Left cardiac atrium (tissue), 4 donors: ENCODE measurements around the gene CDK5R2. TPM values are rescaled to one million over a fixed set of nuclear protein-coding genes. Genes with fewer than 3 reads are reported as not detected.
A peak's percentile ranks its signal among the peaks of the same experiment; 100 is the strongest.
"Not testable (repeated sequence)": the region's sequence is repeated elsewhere in the genome, so short reads cannot be mapped to it uniquely, and the experiment has no call there.

Source experiments
- ATAC-seq, 2 donors: fragments of 200-7000 bp; cut with Tn5 transposase; one replicate each; pipeline ENCODE4 v1.9.1; 2020; ENCODE audit warnings: mild to moderate bottlenecking in 2 of 2, moderate library complexity in 2 of 2
- DNase-seq: peaks from one replicate; pipeline ENCODE4 v3.0.0-alpha.2; 2020
- intact Hi-C, 2 donors: fragments of 100-400 bp; cut with DNase I; formaldehyde crosslinking; loops; one replicate each; pipeline versions ENCODE4 v1.14.1 to v1.15.1; 2022 to 2023
- long read RNA-seq: library from polyadenylated mRNA; unstranded; transcript quantifications from one replicate; pipeline ENCODE4 v2.0.0, GENCODE V29; 2021
- total RNA-seq, 2 donors: library from RNA; stranded (reverse); fragmentation: NEBNext Ultra II Directional; extraction: Animal tissue kit (Norgen Biotek cat#: 25700); gene quantifications; one replicate each; pipeline ENCODE4 v1.2.1, GENCODE V29; 2021
- donor health status: DM: no; HTN: yes; CAD: no.
- donor health status: DM: no; HTN: yes; CAD: no; lungs with severe emphysema.
- donor health status: DM: yes; HTN: yes; CAD: no.
- donor health status: Dilated cardiomyopathy.

The CDK5R2 gene
- total RNA-seq = not detected
- long read RNA-seq = 0 reads

- DNase-seq = peak; percentile 73
- intact Hi-C loops = no loop called here
- peak; percentile 89 to 90 for ATAC-seq
These were observed at the start of gene CDK5R2 for GRCh38 chr2:218959141-218959731. Gene CDK5R2 (plus strand): TSS chr2:218959666. CDS start chr2:218959821, 155 bp downstream.

GRCh38 chr2:218910741-218911140 is 48.7 kb upstream of the CDK5R2 start:
- ATAC-seq (no peak), DNase-seq (no peak)
- intact Hi-C loops = no loop called here

GRCh38 chr2:218920504-218920903 is 39.0 kb upstream of the CDK5R2 start:
- DNase-seq (no peak), ATAC-seq (no peak)
- intact Hi-C loops = no loop called here

DNA sequence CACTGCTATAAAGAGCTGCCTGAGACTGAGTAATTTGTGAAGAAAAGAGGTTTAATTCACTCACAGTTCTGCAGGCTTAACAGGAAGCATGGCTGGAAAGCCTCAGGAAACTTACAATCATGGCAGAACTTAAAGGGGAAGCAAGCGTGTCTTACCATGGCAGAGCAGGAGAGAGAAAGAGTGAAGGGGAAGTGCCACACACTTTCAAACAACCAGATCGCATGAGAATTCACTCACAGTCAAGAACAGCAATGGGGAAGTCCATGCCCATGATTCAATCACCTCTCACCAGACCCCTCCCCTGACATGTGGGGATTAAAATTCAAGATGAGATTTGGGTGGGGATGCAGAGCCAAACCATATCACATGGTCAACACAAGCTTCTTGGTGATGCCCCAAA is 34.7 kb upstream of the CDK5R2 start:
- DNase-seq (no peak), ATAC-seq (no peak)
- intact Hi-C loops = no loop called here

- ATAC-seq (no peak), DNase-seq (no peak)
- intact Hi-C loops = no loop called here
These were observed 34.0 kb upstream of the CDK5R2 start for GRCh38 chr2:218925434-218925833.

DNA sequence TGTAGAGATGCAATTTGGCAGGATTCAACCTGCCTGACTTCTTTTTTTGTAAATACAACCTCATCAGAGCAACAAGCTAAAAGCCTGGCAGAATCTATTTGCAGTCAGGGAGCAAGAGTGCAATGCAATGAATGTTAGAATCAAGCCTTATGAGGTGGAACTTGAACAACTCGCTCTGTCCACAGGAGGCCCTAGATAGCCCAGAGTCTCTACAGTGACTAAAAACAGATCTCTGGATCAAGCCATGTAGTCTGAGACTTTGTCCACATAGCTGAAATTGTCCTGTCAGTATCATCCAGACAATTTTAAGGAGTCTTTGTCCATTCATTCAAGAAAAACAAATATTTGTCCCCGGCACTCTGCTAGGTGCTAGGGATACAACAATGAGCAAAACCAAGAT is 32.0 kb upstream of the CDK5R2 start:
- intact Hi-C loops = no loop called here
- no peak for DNase-seq
- no peak for ATAC-seq

DNA sequence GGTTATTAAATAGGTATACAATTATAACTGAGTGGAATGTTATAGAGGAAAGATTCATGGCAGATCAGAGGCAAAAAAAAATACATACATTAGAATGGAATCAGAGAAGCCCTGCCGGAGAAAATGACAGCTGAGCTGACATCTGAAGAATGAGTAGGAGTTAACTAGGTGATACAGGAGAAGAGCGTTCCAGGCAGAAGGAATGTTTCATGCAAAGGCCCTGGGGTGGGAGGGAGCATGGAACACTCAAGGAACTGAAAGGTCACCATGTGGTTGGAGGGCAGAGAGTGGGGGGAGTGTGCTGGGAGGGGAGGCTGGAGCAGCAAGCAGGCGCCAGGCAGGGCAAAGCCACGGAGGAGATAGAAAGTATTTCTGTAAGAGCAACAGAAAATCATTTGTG is 31.6 kb upstream of the CDK5R2 start:
- no peak for DNase-seq
- no peak for ATAC-seq
- intact Hi-C loops = no loop called here

GRCh38 chr2:218930488-218930887 is 29.0 kb upstream of the CDK5R2 start:
- intact Hi-C loops, DNase-seq: not testable (repeated sequence)

DNA sequence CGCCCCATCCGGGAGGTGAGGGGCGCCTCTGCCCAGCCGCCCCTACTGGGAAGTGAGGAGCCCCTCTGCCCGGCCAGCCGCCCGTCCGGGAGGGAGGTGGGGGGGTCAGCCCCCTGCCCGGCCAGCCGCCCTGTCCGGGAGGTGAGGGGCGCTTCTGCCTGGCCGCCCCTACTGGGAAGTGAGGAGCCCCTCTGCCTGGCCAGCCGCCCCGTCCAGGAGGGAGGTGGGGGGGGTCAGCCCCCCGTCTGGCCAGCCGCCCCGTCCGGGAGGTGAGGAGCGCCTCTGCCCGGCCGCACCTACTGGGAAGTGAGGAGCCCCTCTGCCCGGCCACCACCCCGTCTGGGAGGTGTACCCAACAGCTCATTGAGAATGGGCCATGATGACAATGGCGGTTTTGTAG is 27.7 kb upstream of the CDK5R2 start:
- intact Hi-C loops, ATAC-seq, DNase-seq: not testable (repeated sequence)

More at GRCh38 chr2:218930488-218930887, 29.0 kb upstream of the CDK5R2 start:
- not testable (repeated sequence) for ATAC-seq

DNA sequence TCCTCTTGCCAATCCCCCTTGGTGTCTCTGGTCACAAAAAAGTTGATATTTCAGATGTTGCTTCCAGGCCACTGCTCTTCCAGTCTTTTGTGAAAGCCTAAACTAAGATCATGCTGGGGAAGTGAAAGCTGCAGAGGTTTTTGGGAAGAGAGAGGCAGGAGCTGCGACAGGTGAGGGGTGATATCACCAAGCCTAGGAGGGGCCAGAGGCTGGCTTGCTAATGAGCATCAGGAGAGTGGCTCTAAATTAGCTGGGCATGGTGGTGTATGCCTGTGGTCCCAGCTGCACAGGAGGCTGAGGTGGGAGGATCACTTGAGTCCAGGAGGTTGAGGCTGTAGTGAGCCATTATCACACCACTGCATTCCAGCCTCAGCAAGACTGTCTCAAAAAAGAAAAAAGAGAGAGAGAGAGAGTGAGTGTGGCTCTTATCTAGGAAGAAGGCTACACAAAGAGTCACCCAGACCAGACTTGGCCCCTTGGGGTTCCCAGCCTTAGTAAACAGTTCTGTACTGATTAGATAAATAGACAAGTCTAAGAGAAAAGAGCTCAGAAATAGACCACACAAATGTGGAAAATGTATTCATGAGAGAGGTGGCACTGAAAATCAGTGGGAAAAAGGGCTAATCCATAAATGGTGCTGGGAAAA is 14.6 kb upstream of the CDK5R2 start:
- ATAC-seq = no peak
- intact Hi-C loops = no loop called here
- DNase-seq = no peak

DNA sequence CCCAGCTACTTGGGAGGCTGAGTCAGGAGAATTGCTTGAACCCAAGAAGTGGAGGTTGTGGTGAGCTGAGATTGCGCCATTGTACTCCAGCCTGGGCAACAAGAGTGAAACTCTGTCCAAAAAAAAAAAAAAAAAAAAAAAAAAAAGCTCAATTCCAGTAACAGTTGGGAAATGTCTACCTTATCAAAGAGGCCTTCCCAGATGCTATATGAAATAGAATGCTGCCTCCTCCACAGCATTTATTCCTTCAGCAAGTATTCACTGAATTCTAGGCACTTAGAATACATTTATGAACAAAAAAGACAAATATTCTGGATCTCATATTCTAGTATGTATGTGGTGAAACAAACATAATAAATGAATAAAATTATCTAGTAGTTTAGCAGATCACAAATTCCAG is 12.8 kb upstream of the CDK5R2 start:
- ATAC-seq (no peak), DNase-seq (no peak)
- intact Hi-C loops = no loop called here

- intact Hi-C loops = no loop called here
- DNase-seq = no peak
- ATAC-seq = no peak
These were observed 7.3 kb upstream of the CDK5R2 start for GRCh38 chr2:218952160-218952559.

DNA sequence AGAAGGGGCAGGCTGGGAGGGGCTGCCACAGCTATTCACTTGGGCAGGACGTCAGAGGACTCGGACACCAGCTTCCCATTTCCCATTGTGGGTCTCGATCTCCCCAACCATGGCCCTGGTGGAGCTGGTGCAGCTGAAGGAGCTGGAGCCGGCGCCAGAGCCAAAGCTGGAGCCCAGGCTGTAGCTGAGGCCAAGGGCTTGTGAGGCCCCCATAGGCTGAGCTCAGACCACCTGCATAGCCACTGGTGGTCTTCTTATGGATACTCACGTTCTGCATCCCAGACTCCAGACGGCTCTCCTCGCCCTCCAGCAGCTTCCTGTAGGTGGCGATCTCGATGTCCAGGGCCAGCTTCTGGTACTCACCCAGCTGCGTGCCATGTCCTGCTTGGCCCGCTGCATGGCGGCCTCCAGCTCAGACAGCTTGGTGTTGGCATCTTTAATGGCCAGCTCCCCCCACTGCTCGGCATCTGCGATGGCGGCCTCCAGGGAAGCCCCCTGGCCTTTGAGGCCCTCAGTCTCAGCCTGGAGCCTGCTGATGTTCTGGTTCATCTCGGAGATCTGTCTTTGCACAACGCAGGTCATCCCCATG is 6.0 kb upstream of the CDK5R2 start:
- intact Hi-C loops = no loop called here
- DNase-seq = no peak
- no peak for ATAC-seq

DNA sequence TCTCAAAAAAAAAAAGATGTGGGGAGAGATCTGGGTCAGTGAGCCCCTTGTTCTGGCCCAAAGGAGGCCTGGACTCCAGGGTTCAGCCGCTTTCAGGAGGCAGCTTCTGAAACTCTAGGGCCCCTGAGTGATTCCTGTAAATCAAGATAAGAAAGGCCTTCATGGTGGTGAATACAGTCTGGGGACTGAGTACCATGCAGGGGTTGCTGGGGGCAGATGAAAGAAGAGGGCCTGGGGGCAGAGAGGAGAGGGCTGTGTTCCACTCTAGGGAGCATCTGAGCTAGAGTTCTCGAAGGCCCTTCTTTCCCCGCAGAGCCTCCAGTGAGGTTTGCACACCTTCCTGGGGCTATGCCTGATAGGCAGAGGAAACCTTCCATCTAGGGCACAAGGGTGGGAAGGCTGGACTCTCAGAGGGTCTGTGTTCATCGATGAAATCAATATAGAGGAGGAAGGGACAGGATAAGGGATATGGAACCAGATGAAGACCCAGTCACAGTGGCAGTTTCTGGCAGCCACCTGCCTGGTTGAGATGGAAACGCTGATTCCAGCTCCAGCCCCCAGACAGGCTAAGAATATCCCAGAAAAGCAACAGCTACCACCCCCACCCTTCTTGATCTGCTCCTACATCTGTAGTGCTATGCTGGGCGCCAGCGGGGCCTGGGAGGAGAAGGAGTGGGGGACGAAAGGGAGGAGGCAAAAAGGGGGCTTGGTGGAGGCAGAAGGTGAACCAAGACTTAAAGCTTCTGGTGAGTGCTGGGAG is 4.7 kb upstream of the CDK5R2 start:
- intact Hi-C loops = no loop called here
- DNase-seq (no peak), ATAC-seq (no peak)

- intact Hi-C loops = no loop called here
- ATAC-seq (no peak), DNase-seq (no peak)
These were observed 3.4 kb upstream of the CDK5R2 start for GRCh38 chr2:218956039-218956438.

DNA sequence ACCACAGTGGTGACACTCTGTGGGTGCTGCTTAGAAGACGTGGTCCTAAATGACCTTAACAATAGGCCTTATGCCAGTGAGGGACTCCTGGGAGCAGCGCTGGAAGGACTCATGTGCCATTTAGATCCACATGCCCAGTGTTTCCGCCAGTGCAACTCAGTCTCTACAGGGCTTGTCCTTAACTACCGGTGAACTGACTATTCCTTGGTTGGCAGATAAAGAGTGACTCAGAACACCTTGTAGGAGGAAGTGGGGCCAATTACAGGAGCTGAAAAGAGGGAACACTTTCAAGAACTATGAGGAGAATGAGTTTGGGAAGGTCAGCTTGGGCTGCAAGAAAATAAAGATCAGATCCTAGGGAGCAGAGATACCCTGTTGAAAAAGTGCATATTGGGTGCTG is 1.8 kb upstream of the CDK5R2 start:
- no peak for DNase-seq
- intact Hi-C loops = no loop called here
- no peak for ATAC-seq

DNA sequence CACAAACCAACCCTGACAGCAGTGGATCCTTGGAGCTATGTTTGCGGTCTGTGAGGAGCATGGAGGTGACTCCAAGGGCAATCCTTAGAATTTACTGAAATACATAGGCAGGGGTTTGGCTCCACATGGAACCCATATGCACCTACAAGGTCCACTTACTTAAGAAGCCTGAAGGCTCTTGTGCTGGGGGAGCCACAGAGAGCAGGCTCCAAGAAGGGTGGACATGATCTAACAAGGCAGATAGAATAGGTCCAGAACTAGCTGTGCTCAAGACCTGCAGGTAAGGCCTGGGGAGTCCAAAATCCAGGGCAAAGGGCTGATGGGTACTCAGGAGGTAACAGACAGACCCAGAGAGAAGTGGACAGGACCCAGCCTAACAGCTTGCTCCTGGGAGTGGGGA is 1.2 kb upstream of the CDK5R2 start:
- DNase-seq = no peak
- intact Hi-C loops = no loop called here
- ATAC-seq = no peak

DNA sequence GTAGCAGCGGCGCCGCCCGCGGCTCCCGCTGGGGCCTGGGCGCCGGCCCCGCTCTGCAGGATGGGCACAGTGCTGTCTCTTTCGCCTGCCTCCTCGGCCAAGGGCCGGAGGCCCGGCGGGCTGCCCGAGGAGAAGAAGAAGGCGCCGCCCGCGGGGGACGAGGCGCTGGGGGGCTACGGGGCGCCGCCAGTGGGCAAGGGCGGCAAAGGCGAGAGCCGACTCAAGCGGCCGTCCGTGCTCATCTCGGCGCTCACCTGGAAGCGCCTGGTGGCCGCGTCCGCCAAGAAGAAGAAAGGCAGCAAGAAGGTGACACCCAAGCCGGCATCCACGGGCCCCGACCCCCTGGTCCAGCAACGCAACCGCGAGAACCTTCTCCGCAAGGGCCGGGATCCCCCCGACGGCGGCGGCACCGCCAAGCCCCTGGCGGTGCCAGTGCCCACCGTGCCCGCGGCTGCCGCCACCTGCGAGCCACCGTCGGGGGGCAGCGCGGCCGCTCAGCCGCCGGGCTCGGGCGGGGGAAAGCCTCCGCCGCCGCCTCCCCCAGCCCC is 369 bp downstream of the CDK5R2 start:
- ATAC-seq (no peak), DNase-seq (no peak)
- intact Hi-C loops = no loop called here

DNA sequence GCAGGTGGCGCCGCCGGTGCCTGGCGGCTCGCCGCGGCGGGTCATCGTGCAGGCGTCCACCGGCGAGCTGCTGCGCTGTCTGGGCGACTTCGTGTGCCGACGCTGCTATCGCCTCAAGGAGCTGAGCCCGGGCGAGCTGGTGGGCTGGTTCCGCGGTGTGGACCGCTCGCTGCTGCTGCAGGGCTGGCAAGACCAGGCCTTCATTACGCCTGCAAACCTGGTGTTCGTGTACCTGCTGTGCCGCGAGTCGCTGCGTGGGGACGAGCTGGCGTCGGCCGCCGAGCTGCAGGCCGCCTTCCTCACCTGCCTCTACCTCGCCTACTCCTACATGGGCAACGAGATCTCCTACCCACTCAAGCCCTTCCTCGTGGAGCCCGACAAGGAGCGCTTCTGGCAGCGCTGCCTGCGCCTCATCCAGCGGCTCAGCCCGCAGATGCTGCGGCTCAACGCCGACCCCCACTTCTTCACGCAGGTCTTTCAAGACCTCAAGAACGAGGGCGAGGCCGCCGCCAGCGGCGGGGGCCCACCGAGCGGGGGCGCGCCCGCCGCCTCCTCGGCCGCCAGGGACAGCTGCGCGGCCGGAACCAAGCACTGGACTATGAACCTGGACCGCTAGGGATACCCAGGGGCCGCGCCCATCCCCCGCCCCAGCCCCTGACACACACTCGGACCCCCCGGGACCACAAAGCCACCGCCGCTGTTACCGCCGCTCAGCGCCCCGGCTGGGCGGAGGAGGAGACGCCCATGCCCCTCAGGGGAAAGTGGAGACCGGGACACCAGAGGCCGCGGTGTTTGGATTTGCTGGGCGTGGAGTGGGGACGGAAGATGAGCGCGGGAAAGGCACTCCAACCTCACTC is 1.1 kb downstream of the CDK5R2 start:
- DNase-seq = no peak
- no peak for ATAC-seq
- intact Hi-C loops = no loop called here
